HG03064 (cell line): ENCODE data around the gene WNT10A.

Source experiments
- ATAC-seq: cut with Tn5 transposase; IDR thresholded peaks from one replicate; pipeline ENCODE4 v1.9.1; 2021; ENCODE audit warnings: low read depth; ENCODE audit not compliant: unreplicated experiment

WNT10A gene

DNA sequence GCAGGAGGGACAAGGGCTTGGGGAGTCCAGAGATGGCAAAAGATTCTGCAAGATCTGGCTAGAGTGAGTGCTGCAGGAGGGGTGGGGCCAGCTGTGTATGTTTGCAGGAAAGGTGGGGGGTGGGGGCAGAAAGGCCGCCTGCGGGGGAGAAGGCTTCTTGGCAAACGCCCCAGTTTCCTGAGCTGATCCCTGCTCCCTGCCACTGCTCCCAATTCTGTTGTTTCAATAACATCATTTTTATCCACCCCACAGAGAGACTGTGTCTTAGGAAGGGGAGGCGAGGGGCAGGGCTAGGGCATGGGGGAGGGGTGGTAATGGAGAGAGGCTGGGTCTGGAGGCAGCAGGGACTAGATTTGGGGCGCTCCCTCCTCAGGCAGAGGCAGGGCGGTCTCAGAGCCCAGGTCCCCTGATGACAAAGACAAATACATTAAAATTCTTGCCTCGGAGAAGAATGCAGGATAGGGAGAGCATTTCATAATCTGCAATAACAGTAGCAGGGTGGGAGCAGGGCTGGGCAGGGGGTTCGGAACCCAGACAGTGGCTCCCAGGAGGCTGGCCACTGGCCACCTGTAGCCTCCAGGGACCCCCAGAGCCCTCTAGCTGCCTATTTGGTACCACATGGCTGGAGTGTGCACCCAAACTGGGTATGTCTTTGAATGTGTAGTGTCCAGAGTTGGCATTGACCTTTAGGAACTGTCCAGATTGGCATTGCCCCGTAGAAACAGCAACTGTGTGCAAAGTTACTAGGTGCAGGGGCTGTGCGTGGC is 23.1 kb upstream of the WNT10A start:
- no peak for ATAC-seq

GRCh38 chr2:218858138-218858445 is 22.6 kb upstream of the WNT10A start:
- no peak for ATAC-seq

DNA sequence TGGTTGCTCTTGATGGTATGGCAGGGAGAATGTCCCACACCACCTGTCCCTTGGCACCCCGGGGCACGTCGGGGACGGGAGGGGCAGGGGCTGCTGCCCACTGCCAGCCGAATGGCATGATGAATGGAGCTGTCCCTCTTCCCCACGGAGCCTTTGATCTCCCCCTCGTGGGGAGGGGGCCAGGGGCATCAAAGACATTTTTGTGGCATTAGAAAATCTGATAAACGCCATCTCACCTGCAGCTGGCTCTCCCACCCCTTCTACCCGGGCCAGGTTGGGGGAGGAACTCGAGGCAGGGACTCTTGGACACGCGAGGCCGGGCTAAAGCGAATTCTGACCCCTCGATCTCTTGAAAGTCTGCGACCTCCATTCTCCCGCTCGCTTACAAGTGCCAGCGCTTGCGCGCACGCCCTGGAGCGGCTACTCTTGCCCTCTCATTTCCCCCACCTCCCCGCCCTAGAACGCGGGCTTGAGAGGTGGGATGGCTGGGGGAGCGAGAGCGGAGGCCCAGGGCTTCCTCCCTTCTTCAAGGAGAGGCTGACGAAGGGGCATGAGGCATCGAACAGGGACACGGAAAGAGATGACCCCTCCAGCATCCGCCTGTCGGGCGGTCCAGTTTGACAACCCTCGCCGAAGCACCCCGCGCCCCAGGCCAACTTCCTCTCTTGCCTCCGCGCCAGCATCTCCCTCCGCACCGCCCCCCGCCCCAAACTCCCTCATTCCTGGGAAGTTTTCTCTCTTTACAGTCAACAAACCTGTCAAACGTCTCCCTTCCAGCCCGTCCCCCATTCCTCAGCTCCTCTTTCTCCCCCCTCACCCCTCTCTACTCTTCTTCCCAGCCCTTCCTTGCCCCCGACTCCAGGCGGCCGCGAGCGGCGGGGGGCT is 21.7 kb upstream of the WNT10A start:
- no peak for ATAC-seq

DNA sequence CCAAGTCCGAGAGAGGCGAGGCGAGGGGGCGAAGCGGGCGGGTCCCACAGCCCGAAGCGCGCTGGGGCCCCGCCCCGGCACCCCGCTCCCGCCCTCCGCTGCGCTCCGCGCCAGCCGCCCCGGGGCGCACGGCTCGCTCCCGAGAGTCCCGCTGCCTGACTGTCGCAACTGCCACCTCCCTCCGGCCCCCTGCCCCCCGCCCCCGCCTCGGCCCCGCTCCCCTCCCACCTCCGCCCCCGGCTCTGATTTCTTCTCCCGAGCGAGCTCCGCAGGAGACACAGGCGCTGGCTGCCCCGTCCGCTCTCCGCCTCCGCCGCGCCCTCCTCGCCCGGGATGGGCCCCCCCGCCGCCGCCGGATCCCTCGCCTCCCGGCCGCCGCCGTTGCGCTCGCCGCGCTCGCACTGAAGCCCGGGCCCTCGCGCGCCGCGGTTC is 21.1 kb upstream of the WNT10A start, which contains the start of gene WNT6:
TSS of gene WNT6 (plus strand) at position 250 of the 432 bp plus-strand sequence. CDS start 233 bp downstream, outside the sequence.
- ATAC-seq, result no peak

- no peak for ATAC-seq
Observed at GRCh38 chr2:218859988-218860831, 20.4 kb upstream of the WNT10A start.

DNA sequence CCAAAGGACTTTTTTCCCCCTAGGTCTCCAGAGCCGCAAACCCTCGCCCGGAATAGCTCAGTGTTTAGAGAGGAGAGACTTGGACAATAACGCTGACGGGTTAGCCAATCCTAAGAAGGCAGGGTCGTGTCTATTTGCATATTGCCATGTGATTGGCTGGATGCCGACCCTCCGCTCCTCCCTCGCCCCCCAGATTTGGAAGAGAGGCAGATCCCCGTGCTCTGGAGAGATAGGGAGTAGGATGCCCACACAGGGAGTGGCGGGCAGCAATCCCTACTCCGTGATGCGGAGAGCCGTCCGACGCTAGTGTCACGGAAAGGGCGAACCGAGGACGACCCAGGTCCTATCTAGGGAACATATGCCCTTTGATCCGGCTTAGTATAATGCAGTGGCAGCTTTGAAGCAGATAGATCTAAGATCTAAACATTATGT is 19.7 kb upstream of the WNT10A start:
- ATAC-seq, result no peak

- ATAC-seq, result no peak
Observed at GRCh38 chr2:218861645-218862318, 18.9 kb upstream of the WNT10A start.

DNA sequence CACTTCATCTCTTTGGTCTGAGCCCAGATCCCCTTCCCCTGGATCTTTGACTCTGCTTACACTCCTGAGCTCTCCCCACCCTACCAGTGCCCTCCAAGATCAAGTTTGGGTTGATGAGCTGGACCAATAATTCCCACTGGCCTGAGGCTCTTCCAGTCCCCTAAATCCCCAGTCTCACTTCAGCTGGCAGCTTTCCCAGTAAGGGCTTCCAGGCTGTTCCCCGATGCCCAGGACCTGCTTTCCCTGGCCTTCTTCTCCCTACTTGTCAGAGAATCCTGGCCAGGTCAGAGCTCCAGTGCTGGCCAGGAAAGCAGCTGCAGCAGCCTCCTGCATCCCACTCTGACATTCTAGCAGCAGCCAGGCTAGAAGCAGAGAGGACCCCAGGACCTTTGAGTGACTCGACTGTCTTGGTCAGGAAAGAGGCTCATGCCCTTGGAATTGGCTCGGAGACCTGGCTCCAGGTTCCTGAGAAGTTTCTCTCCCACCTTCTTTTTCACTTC is 17.6 kb upstream of the WNT10A start:
- no peak for ATAC-seq

DNA sequence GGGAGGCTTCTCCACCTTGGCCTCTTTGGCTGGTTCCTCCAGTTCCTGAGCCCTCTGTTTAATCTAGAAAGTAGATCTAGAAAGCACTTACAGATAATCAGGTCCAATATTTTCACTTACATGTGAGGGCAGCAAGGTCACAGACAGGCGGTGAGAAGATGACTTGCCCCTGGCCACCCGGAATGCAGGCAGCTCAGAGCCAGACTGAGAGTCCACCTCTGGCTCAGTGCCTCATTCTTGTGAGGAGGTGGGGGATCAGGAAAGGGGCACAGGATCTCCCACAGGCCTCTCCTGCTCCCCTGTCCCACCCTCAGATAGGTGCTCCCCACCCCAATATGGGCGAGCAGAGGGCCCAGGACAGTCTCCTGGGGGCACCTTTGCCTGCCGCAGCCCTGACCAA is 15.3 kb upstream of the WNT10A start:
- no peak for ATAC-seq

- ATAC-seq, result no peak
Observed at GRCh38 chr2:218865999-218866398, 14.7 kb upstream of the WNT10A start.

GRCh38 chr2:218867900-218868299 is 12.8 kb upstream of the WNT10A start:
- no peak for ATAC-seq

GRCh38 chr2:218869064-218869463 is 11.6 kb upstream of the WNT10A start:
- ATAC-seq, result no peak

DNA sequence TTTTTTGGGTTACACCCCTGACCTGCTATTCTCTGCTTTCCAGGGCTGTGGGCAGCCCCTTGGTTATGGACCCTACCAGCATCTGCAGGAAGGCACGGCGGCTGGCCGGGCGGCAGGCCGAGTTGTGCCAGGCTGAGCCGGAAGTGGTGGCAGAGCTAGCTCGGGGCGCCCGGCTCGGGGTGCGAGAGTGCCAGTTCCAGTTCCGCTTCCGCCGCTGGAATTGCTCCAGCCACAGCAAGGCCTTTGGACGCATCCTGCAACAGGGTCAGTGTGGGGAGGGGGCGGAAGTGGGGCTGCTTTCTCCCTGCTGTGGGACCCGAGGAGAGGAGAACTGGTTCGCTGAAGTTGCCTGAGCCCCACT is 9.7 kb upstream of the WNT10A start:
- no peak for ATAC-seq

DNA sequence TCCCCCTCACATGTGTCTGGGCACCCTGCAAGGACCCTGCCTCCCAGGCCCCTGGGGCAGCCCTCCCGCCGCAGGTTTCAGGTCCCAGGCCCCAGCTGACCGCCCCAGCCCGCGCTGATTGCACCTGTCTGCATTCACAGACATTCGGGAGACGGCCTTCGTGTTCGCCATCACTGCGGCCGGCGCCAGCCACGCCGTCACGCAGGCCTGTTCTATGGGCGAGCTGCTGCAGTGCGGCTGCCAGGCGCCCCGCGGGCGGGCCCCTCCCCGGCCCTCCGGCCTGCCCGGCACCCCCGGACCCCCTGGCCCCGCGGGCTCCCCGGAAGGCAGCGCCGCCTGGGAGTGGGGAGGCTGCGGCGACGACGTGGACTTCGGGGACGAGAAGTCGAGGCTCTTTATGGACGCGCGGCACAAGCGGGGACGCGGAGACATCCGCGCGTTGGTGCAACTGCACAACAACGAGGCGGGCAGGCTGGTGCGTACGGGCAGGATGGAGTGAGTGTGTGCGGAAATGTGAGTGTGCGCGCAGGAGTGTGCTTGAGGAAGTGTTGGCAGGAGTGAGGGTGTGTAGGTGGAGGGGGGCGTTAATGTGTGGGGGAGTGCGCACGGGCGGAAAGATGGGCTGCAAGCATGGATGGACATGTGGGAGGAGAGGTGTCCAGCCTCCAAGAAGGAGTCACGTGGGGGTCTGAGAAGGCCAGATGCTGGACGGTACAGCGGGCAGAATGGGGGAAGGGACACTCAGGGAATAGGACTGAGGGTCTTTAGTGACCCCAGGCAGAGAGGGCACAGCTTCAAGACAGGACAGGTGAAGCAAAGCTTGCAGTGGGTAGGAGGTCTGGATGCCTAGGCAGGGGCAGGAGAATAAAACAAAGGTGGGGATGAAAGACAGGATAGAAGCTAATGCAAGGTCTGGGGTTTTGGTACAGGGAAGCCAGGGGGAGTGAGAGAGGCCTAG is 9.0 kb upstream of the WNT10A start:
- ATAC-seq, result no peak

- no peak for ATAC-seq
Observed at GRCh38 chr2:218872645-218873358, 7.8 kb upstream of the WNT10A start.

DNA sequence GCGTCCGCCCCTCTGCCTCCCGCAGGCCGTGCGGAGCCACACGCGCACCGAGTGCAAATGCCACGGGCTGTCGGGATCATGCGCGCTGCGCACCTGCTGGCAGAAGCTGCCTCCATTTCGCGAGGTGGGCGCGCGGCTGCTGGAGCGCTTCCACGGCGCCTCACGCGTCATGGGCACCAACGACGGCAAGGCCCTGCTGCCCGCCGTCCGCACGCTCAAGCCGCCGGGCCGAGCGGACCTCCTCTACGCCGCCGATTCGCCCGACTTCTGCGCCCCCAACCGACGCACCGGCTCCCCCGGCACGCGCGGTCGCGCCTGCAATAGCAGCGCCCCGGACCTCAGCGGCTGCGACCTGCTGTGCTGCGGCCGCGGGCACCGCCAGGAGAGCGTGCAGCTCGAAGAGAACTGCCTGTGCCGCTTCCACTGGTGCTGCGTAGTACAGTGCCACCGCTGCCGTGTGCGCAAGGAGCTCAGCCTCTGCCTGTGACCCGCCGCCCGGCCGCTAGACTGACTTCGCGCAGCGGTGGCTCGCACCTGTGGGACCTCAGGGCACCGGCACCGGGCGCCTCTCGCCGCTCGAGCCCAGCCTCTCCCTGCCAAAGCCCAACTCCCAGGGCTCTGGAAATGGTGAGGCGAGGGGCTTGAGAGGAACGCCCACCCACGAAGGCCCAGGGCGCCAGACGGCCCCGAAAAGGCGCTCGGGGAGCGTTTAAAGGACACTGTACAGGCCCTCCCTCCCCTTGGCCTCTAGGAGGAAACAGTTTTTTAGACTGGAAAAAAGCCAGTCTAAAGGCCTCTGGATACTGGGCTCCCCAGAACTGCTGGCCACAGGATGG is 7.1 kb upstream of the WNT10A start:
- no peak for ATAC-seq

DNA sequence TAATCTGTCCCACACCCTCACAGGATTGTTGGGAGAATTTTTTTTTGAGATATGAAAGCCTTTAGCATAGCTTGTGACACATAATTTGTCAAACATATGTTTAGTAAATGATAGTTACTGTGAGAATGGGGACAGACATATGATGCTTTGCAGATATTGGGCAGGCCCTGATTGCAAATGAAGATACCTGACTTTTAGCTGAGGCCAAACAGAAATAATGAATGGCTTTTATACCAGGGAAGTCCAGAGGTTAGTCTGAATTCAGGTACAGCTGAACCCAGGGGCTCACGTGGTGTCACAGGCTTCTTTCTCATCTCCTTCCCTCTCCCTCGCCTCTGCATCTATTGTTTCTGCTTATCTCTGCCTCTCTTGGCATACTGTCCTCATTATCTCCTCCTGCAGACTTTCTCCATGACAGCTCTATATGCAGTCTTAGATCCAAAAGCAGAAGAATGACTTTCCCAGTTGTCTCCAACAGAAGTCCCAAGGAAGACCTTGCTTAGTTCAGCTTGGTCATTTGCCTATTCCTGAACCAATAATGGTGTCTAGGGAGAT is 4.9 kb upstream of the WNT10A start:
- ATAC-seq, result no peak
